Middle frontal gyrus (tissue), 1 donor: ENCODE results near the gene TFR2.
A peak's percentile ranks its signal among the peaks of the same experiment; 100 is the strongest.
"Not testable (repeated sequence)": the region's sequence is repeated elsewhere in the genome, so short reads cannot be mapped to it uniquely, and the experiment has no call there.

Experiments
- DNase-seq: peaks from one replicate; pipeline ENCODE4 v3.0.0-alpha.2; 2015; ENCODE audit warnings: low spot score; ENCODE audit errors: extremely low spot score

TFR2 gene

GRCh38 chr7:100678291-100678984 lies 37.1 kb upstream of the TFR2 start:
- no peak for DNase-seq

DNA sequence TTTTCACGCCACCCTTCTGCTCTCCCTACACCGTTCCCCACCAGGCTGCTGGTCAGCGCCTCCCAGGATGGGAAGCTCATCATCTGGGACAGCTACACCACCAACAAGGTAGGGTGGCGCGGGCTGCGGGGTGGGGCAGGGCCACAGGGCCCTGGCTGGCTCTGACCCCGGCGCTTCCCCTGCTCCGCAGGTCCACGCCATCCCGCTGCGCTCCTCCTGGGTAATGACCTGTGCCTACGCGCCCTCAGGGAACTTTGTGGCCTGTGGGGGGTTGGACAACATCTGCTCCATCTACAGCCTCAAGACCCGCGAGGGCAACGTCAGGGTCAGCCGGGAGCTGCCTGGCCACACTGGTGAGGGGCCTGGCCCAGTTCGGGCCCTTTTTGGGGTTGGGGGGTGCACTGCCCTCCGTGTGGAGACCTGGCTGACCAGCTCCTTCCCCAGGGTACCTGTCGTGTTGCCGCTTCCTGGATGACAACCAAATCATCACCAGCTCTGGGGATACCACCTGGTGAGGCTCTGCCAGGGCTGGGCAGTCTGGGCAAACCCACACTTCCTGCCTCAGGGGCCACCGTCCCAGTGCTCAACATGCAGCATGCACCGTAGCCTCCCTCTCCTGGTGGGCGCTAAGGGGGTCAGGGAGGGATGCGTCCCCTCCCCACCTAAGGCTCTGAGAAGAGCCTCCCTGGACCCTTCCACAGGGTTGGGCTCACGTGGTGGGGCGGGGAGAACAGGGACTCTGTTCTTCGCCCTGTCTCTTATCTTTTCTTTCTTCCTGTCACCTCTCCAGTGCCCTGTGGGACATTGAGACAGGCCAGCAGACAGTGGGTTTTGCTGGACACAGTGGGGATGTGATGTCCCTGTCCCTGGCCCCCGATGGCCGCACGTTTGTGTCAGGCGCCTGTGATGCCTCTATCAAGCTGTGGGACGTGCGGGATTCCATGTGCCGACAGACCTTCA lies 36.2 kb upstream of the TFR2 start:
- no peak for DNase-seq

DNA sequence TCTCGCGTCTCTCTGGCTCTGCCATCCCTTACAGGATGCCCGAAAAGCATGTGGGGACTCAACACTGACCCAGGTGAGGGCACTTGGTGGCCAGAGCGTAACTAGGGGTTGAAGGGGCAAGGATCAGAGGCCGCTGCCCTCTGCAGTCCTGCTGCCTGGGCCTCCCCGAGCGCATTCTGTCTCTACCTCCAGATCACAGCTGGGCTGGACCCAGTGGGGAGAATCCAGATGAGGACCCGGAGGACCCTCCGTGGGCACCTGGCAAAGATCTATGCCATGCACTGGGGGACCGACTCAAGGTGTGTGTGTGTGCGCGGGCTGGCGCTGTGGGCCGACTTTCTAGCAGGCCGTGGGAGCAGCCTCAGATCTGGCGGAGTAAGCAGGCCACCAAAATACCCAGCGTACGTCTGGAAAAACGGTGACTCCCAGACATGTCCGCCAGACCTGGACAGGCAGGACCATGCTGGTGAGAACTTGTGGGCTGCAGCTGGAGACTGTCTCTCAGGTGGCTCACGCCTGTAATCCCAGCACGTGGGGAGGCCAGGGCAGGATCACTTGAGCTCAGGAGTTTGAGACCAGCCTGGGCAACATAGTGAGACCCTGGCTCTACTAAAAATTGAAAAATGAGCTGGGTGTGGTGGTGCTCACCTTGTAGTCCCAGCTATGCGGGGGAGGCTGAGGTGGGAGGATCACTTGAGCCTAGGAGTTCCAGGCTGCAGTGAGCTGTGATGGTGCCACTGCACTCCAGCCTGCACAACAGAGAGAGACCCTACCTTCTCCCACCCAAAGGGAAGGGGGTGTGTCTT lies 35.4 kb upstream of the TFR2 start:
- no peak for DNase-seq

GRCh38 chr7:100675581-100676350 lies 34.4 kb upstream of the TFR2 start:
- DNase-seq = peak; percentile 55

GRCh38 chr7:100675105-100675451 lies 33.7 kb upstream of the TFR2 start:
- DNase-seq = no peak

DNA sequence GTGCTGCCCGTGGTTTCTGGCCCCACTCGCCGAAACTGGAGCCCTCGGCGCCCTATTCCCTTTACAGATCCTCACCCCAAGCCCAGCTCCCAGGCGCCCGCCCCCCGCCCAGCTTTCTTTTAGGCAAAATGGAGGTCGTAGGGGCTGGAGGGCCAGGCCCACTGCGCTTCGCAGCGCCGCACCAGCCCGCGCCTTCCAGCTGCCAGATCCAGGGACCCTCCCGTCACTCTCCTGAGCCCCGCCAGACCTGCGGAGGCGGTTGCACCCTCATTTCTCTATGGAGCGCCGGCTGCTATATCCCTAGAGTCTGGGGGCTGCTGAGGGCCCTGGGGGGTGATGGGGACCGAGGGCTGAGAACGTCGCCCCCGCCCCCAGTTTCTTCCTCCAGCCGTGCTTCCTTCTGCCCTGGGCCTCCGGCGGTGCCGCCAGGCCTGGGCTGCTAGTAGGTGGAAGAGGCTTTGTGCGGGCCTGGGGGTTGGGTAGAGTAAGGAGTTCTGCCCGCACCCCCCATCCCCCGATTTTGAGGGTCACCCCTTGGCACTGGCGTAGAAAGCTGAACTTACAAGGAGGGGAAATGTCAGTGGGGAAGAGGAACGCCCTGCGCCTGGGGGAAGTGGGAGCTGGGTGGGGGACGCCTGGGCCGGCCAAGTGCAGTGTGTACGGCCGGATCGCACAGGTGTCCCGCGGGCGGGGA lies 33.2 kb upstream of the TFR2 start:
- DNase-seq = no peak

DNA sequence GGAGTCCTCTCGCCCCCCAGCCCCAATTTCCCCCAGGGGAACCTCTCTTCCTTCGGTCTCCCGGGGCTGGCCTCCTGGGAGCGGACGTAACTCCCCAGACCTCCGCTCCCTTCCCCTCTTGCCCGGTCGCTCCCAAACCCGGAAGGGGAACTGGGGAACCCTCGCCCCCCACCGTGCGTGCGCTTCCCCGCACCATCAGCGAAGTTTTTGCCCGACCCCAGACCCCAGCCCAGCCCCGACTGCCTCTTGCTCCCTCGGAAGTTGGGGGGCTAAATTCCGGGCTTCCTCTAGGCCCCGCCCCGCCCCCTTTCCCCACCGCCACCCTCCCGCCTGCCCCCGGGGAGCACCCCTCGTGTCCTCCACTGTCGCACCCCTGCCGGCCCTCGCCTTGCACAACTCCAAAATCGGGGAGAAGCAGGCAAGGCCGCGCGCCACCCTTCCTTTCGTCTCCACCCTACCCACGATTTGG lies 32.6 kb upstream of the TFR2 start:
- no peak for DNase-seq

- peak; percentile 96 for DNase-seq
Measured at GRCh38 chr7:100673302-100673941, 32.1 kb upstream of the TFR2 start, which contains the start of gene GNB2. Gene GNB2 (plus strand): TSS chr7:100673740. CDS start chr7:100676266, 2,526 bp downstream.

DNA sequence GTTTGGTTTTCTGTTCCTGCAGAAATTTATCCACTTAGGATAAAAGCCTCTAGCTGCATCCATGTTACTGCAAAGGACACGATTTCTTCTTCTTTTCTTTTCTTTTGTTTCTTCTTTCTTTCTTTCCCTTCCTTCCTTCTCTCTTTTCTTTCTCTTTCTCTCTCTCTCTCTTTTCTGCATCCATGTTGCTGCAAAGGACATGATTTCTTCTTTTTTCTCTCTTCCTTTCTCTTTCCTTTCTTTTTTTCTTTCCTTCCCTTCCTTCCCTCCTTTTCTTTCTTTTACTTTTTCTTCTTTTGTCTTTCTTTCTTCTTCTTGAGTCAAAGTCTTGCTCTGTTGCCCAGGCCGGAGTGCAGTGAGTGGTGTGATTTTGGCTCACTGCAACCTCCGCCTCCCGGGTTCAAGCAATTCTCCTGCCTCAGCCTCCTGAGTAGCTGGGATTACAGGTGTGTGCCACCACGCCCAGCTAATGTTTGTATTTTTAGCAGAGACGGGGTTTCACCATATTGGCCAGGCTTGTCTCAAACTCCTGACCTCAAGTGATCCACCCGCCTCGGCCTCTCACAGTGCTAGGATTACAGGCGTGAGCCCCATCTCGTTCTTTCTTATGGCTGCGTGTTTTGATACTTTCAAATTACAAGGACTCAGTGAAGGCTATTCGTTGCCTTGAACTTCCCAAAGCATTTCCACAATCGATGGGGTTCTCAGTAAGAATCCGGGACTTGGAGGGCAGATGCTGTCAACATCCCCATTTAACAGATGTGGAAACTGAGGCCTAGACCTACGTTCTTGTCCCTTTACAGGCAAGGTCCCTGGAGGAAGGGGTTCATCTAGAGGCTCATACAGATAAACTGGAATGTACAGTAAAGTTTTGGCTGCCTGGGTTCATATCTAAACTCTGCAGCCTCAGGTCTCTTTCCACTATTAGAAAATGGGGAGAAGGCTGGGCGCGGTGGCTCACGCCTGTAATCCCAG lies 30.3 kb upstream of the TFR2 start:
- no peak for DNase-seq

GRCh38 chr7:100670074-100670473 lies 28.7 kb upstream of the TFR2 start:
- DNase-seq = no peak

- not testable (repeated sequence) for DNase-seq
Measured at GRCh38 chr7:100669106-100669505, 27.8 kb upstream of the TFR2 start.

DNA sequence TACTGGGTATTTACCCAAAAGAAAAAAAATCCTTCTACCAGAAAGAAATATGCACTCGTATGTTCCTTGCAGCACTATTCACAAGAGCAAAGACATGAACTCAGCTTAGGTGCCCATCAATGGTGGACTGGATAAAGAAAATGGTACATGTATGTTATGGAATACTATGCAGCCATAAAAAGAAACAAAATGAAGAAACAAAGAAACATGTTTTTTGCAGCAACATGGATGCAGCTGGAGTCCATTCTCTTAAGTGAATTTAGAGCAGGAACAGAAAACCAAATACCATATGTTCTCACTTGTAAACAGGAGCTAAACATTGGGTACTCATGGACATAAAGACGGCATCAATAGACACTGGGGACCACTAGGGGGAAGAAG lies 26.7 kb upstream of the TFR2 start:
- DNase-seq = no peak

DNA sequence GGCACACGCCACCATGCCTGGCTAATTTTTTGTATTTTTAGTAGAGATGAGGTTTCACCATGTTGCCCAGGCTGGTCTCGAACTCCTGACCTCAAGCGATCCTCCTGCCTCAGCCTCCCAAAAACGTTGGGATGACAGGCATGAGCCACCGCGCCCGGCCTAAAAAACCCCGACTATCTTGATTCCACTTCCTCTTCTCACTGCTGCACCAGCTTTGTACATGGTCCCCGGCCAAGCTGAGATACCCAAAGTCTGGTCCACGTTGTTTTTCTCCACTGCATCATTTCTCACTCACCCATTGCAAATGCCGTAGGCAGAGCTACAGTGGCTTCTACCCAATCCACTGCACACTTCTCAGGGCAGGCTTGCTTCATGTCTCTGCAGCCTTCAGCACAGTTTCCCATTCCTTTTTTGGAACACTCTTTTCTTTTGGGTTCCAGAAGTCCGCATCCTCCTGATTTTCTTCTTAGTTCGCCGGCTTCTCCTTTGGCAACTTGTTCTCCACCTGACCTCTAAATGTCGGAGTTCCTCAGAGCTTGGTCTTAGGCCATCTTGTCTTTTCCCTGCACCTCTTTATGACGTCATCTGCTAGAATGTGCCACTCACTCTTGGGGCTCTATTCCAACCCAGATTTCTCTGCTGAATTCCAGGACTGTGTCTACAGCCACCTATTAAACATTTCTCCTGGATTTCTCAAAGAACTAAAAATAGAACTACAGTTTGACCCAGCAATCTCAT lies 26.1 kb upstream of the TFR2 start:
- DNase-seq = no peak

- no peak for DNase-seq
Measured at GRCh38 chr7:100665168-100665726, 23.9 kb upstream of the TFR2 start.

GRCh38 chr7:100662194-100662776 lies 20.9 kb upstream of the TFR2 start:
- not testable (repeated sequence) for DNase-seq

- DNase-seq = peak; percentile 72
Measured at GRCh38 chr7:100655908-100656674, 14.7 kb upstream of the TFR2 start, which contains the start of gene ACTL6B. Gene ACTL6B (minus strand): TSS chr7:100656448. CDS start chr7:100656354, 94 bp downstream.
